GM23338 (cell line): ENCODE results near the gene GADD45B. TPM values are rescaled to one million over a fixed set of nuclear protein-coding genes. Genes with fewer than 3 reads are reported as not detected.

Experiments
- ATAC-seq: fragments of 200-7000 bp; cut with Tn5 transposase; 3 replicates; pipeline ENCODE4 v1.9.1; 2020
- DNase-seq: peaks from one replicate; pipeline ENCODE4 v3.0.0-alpha.2; 2015; ENCODE audit warnings: low spot score
- H2AFZ ChIP-seq: fragments of 200-600 bp; sonication (generic); 2 replicates; pipeline ENCODE4 v1.8.0; 2016; ENCODE audit warnings: antibody characterized with exemption, mild to moderate bottlenecking, moderate library complexity
- H3F3A ChIP-seq: fragments of 200-600 bp; sonication (generic); replicated peaks from 2 replicates; pipeline ENCODE4 v1.8.0; 2017; ENCODE audit warnings: antibody characterized with exemption, mixed run types, low read depth
- H3K27ac ChIP-seq: fragments of 200-600 bp; sonication (generic); 2 replicates; pipeline ENCODE4 v1.6.1; 2016; ENCODE audit warnings: low read depth
- H3K27me3 ChIP-seq: fragments of 200-600 bp; sonication (generic); 2 replicates; pipeline ENCODE4 v1.8.0; 2016; ENCODE audit warnings: mild to moderate bottlenecking, mixed run types, moderate library complexity; ENCODE audit not compliant: insufficient read depth
- H3K36me3 ChIP-seq: fragments of 200-600 bp; sonication (generic); 2 replicates; pipeline ENCODE4 v1.8.0; 2016; ENCODE audit warnings: mild to moderate bottlenecking; ENCODE audit not compliant: insufficient read depth
- H3K4me1 ChIP-seq: fragments of 200-600 bp; sonication (generic); 2 replicates; pipeline ENCODE4 v1.8.0; 2016; ENCODE audit warnings: mild to moderate bottlenecking, moderate library complexity; ENCODE audit not compliant: insufficient read depth
- H3K4me2 ChIP-seq: fragments of 200-600 bp; sonication (generic); 2 replicates; pipeline ENCODE4 v1.7.1; 2017; ENCODE audit warnings: mixed run types
- H3K4me3 ChIP-seq: fragments of 200-600 bp; sonication (generic); 2 replicates; pipeline ENCODE4 v1.6.1; 2016; ENCODE audit warnings: mixed run types
- H3K79me2 ChIP-seq: fragments of 200-600 bp; sonication (generic); replicated peaks from 2 replicates; pipeline ENCODE4 v1.8.0; 2017; ENCODE audit warnings: mild to moderate bottlenecking; ENCODE audit not compliant: insufficient read depth
- H3K9me2 ChIP-seq: fragments of 200-600 bp; sonication (generic); 2 replicates; pipeline ENCODE4 v1.8.0; 2017; ENCODE audit not compliant: insufficient read depth
- H4K20me1 ChIP-seq: fragments of 200-600 bp; sonication (generic); replicated peaks from 2 replicates; pipeline ENCODE4 v1.8.0; 2017; ENCODE audit warnings: mild to moderate bottlenecking; ENCODE audit not compliant: insufficient read depth
- H3K27ac Mint-ChIP-seq: 2 replicates; pipeline ENCODE4 v1.8.0; 2020; ENCODE audit warnings: inconsistent platforms, mild to moderate bottlenecking, moderate library complexity, mixed read lengths
- H3K27me3 Mint-ChIP-seq: 3 replicates; pipeline ENCODE4 v1.8.0; 2022; ENCODE audit warnings: low read depth, mild to moderate bottlenecking, moderate library complexity, mixed read lengths, inconsistent platforms; ENCODE audit not compliant: insufficient read depth, poor library complexity
- H3K36me3 Mint-ChIP-seq: 3 replicates; pipeline ENCODE4 v1.8.0; 2021; ENCODE audit warnings: low read depth, mild to moderate bottlenecking, inconsistent platforms, moderate library complexity, mixed read lengths
- H3K4me1 Mint-ChIP-seq: 3 replicates; pipeline ENCODE4 v1.8.0; 2020; ENCODE audit warnings: mild to moderate bottlenecking, inconsistent platforms, mixed read lengths
- H3K4me3 Mint-ChIP-seq: 3 replicates; pipeline ENCODE4 v1.8.0; 2021; ENCODE audit warnings: moderate library complexity, mild to moderate bottlenecking, inconsistent platforms, mixed read lengths
- H3K9me3 Mint-ChIP-seq: 3 replicates; pipeline ENCODE4 v1.8.0; 2020; ENCODE audit warnings: moderate library complexity, mild to moderate bottlenecking, inconsistent platforms, mixed read lengths
- CREB1 ChIP-seq: fragments of 250-450 bp; sonication (Bioruptor Pico); IDR thresholded peaks from 2 replicates; pipeline ENCODE4 v1.5.0; 2020; ENCODE audit warnings: low read depth, mild to moderate bottlenecking, moderate library complexity
- ETS1 ChIP-seq: IDR thresholded peaks from 2 replicates; pipeline ENCODE4 v1.6.1; 2016; ENCODE audit warnings: antibody characterized with exemption
- EZH2 ChIP-seq: fragments of 200-600 bp; sonication (generic); IDR thresholded peaks from one replicate; pipeline ENCODE4 v1.8.0; 2017; ENCODE audit warnings: antibody characterized with exemption, mild to moderate bottlenecking, low read depth; ENCODE audit not compliant: unreplicated experiment
- EZH2phosphoT487 ChIP-seq: fragments of 200-600 bp; sonication (generic); IDR thresholded peaks from one replicate; pipeline ENCODE4 v1.8.1; 2018; ENCODE audit warnings: antibody characterized with exemption; ENCODE audit not compliant: unreplicated experiment
- JUNB ChIP-seq: IDR thresholded peaks from one replicate; pipeline ENCODE4 v1.6.1; 2016; ENCODE audit warnings: antibody characterized with exemption; ENCODE audit not compliant: unreplicated experiment
- NANOG ChIP-seq: IDR thresholded peaks from 2 replicates; pipeline ENCODE4 v1.6.1; 2016; ENCODE audit warnings: antibody characterized with exemption, borderline replicate concordance
- ZNF114 ChIP-seq: fragments of 250-450 bp; sonication (Bioruptor Pico); IDR thresholded peaks from 2 replicates; pipeline ENCODE4 v1.5.0; 2020; ENCODE audit warnings: mild to moderate bottlenecking, moderate library complexity
- ZNF462 ChIP-seq: fragments of 250-450 bp; sonication (Bioruptor Pico); IDR thresholded peaks from 2 replicates; pipeline ENCODE4 v1.5.0; 2020; ENCODE audit warnings: mild to moderate bottlenecking, moderate library complexity
- polyA plus RNA-seq: library from polyadenylated mRNA; unstranded; fragments of >200 nt; fragmentation: Nextera tagmentation; extraction: Ambion mirVana; gene quantifications from 2 replicates; pipeline ENCODE4 v1.2.1, GENCODE V29; 2016
- total RNA-seq: library from RNA; depleted of rRNA; stranded (reverse); fragments of >200 nt; shearing (Covaris generic); gene quantifications from 2 replicates; pipeline ENCODE4 v1.2.3, GENCODE V29; 2014

The GADD45B gene
- total and polyA plus RNA-seq, 2 experiments from 2014 or later: 12.3 to 16.6 TPM

GRCh38 chr19:2443785-2444182 is 32.1 kb upstream of the GADD45B start (continued):
- TF ChIP-seq EZH2 (no peak), ETS1 (no peak), EZH2phosphoT487 (no peak), ZNF462 (no peak)

GRCh38 chr19:2444251-2445002 is 31.5 kb upstream of the GADD45B start:
- Mint-ChIP-seq H3K27me3 (peaks cover 8% of the 10 kb centered on the region), H3K4me3 (no peak overlapping the region), H3K9me3 (no peaks in the 10 kb centered on the region), H3K27ac (no peak overlapping the region), H3K4me1 (peaks cover 11% of the 10 kb centered on the region), H3K36me3 (peaks cover 26% of the 10 kb centered on the region)
- Histone ChIP-seq H3K4me2 (no peak overlapping the region), H2AFZ (no peak overlapping the region), H3K9me2 (no peaks in the 10 kb centered on the region), H3F3A (no peaks in the 10 kb centered on the region), H3K27ac (no peak overlapping the region), H3K4me3 (no peak overlapping the region), H3K36me3 (peaks cover 2% of the 10 kb centered on the region; the same call in 1 of the 2 replicates), H4K20me1 (peaks cover 19% of the 10 kb centered on the region), H3K79me2 (peaks cover 60% of the 10 kb centered on the region), H3K27me3 (no peaks in the 10 kb centered on the region), H3K4me1 (peaks cover 5% of the 10 kb centered on the region; the same call in 1 of the 2 replicates)
- ATAC-seq: no peak
- no peak for DNase-seq
- TF ChIP-seq ZNF462 (no peak), EZH2 (no peak), JUNB (no peak), NANOG (no peak), CREB1 (CRISPR knock-in tag) (no peak), ZNF114 (CRISPR knock-in tag) (no peak)
